GM19193 (cell line): ENCODE data around the gene TTR.

ENCODE experiments used
- POLR2A ChIP-seq: IDR thresholded peaks from 4 replicates; pipeline ENCODE4 v1.6.1; 2011; ENCODE audit not compliant: insufficient read depth, insufficient read length; ENCODE audit errors: extremely low read depth

The TTR gene

GRCh38 chr18:31573051-31573450, 18.6 kb upstream of the TTR start:
- TF ChIP-seq POLR2A, result no peak

GRCh38 chr18:31574359-31574758, 17.3 kb upstream of the TTR start:
- TF ChIP-seq POLR2A, result no peak

GRCh38 chr18:31575515-31576257, 16.0 kb upstream of the TTR start:
- TF ChIP-seq POLR2A, result no peak

GRCh38 chr18:31576670-31577069, 15.0 kb upstream of the TTR start:
- no peak for TF ChIP-seq POLR2A

GRCh38 chr18:31577195-31577594, 14.5 kb upstream of the TTR start:
- no peak for TF ChIP-seq POLR2A

- no peak for TF ChIP-seq POLR2A
These were observed 13.6 kb upstream of the TTR start for GRCh38 chr18:31578126-31578525.

GRCh38 chr18:31579375-31579774, 12.3 kb upstream of the TTR start:
- TF ChIP-seq POLR2A, result no peak

- TF ChIP-seq POLR2A, result no peak
These were observed 10.0 kb upstream of the TTR start for GRCh38 chr18:31581498-31582197.

GRCh38 chr18:31583185-31583854, 8.4 kb upstream of the TTR start:
- TF ChIP-seq POLR2A, result no peak

- TF ChIP-seq POLR2A, result no peak
These were observed 5.7 kb upstream of the TTR start for GRCh38 chr18:31585991-31586390.

- no peak for TF ChIP-seq POLR2A
These were observed 5.1 kb upstream of the TTR start for GRCh38 chr18:31586616-31587015.

- TF ChIP-seq POLR2A, result no peak
These were observed 4.1 kb upstream of the TTR start for GRCh38 chr18:31587529-31587928.

GRCh38 chr18:31590570-31590969, 1.1 kb upstream of the TTR start:
- no peak for TF ChIP-seq POLR2A

- TF ChIP-seq POLR2A, result no peak
These were observed 564 bp upstream of the TTR start for GRCh38 chr18:31591113-31591512.

- no peak for TF ChIP-seq POLR2A
These were observed 955 bp downstream of the TTR start for GRCh38 chr18:31592506-31593157.
